Left ventricle myocardium inferior (tissue), 1 donor: ENCODE measurements around the gene ITGA2B. TPM values are rescaled to one million over a fixed set of nuclear protein-coding genes. Genes with fewer than 3 reads are reported as not detected.

ENCODE experiments used
- DNase-seq: peaks from one replicate; pipeline ENCODE4 v3.0.0-alpha.2; 2020
- H3K27ac ChIP-seq: fragments of 200-600 bp; replicated peaks from 2 replicates; pipeline ENCODE4 v1.8.0; 2021
- H3K27me3 ChIP-seq: fragments of 200-600 bp; 2 replicates; pipeline ENCODE4 v1.8.0; 2021; ENCODE audit warnings: low read depth
- H3K36me3 ChIP-seq: fragments of 200-600 bp; 2 replicates; pipeline ENCODE4 v1.8.0; 2021
- H3K4me1 ChIP-seq: fragments of 200-600 bp; 2 replicates; pipeline ENCODE4 v1.8.0; 2021
- H3K4me3 ChIP-seq: fragments of 200-600 bp; 2 replicates; pipeline ENCODE4 v1.8.0; 2021; ENCODE audit warnings: mild to moderate bottlenecking, moderate library complexity
- H3K9me3 ChIP-seq: fragments of 200-600 bp; replicated peaks from 2 replicates; pipeline ENCODE4 v1.8.0; 2021
- intact Hi-C: fragments of 100-400 bp; cut with micrococcal nuclease; formaldehyde crosslinking; loops from one replicate; pipeline ENCODE4 v1.11.0; 2022
- total RNA-seq: library from RNA; stranded (reverse); fragmentation: NEBNext Ultra II Directional; extraction: Animal tissue kit (Norgen Biotek cat#: 25700); gene quantifications from one replicate; pipeline ENCODE4 v1.2.1, GENCODE V29; 2021
- TF ChIP-seq, protein P1 (sequence below): fragments of 200-600 bp; IDR thresholded peaks from 2 replicates; pipeline ENCODE4 v1.8.0; 2021; ENCODE audit warnings: antibody characterized with exemption, mild to moderate bottlenecking, borderline replicate concordance
- donor health status: DM: no; HTN: yes; CAD: no; lungs with severe emphysema.

The ITGA2B gene
- total RNA-seq, 1 donor from 2014 or later, result 0.91 TPM

DNA sequence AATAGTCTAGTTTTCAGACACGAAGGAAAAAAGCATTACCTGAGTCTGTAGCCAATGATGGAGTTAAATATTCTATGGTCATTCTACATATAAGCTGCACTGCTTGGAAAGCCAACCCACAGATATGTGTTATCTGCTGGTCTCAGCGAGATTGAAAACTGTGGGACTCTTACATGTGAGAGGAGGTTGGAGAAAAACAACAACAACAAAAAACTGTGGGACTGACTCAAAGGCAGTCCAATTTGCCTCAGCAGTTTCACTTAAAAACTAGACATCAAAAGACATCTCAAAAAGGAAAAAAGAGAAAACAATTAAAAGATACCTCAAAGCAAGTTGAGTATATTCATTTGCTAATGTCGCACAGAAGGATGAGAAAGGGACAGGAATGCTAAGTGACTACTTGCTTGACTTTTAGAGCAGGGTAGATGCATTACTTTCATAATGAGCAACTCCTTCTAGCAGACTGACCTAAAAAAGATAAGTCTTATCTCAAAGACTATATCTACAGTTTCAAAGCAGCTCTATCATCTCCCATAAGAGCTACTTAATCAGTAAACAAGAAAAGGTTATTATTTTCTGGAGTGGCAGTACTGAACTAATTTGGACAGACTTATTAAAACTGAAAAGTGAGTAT is 35.5 kb upstream of the ITGA2B start:
- peaks cover 72% of the 10 kb centered on the region for H3K36me3 ChIP-seq
- H3K9me3 ChIP-seq, result no peaks in the 10 kb centered on the region
- no peak overlapping the region for H3K27ac ChIP-seq
- H3K4me3 ChIP-seq, result no peak overlapping the region
- intact Hi-C loops, result no loop called here
- H3K4me1 ChIP-seq, result no peaks in the 10 kb centered on the region
- TF ChIP-seq, protein P1, sequence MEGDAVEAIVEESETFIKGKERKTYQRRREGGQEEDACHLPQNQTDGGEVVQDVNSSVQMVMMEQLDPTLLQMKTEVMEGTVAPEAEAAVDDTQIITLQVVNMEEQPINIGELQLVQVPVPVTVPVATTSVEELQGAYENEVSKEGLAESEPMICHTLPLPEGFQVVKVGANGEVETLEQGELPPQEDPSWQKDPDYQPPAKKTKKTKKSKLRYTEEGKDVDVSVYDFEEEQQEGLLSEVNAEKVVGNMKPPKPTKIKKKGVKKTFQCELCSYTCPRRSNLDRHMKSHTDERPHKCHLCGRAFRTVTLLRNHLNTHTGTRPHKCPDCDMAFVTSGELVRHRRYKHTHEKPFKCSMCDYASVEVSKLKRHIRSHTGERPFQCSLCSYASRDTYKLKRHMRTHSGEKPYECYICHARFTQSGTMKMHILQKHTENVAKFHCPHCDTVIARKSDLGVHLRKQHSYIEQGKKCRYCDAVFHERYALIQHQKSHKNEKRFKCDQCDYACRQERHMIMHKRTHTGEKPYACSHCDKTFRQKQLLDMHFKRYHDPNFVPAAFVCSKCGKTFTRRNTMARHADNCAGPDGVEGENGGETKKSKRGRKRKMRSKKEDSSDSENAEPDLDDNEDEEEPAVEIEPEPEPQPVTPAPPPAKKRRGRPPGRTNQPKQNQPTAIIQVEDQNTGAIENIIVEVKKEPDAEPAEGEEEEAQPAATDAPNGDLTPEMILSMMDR, result no peak
- H3K27me3 ChIP-seq, result no peaks in the 10 kb centered on the region
- no peak for DNase-seq

- no peak for DNase-seq
- no peak overlapping the region for H3K27ac ChIP-seq
- TF ChIP-seq, protein P1, result no peak
- H3K36me3 ChIP-seq, result peaks cover 64% of the 10 kb centered on the region
- intact Hi-C loops, result no loop called here
- no peaks in the 10 kb centered on the region for H3K9me3 ChIP-seq
- no peaks in the 10 kb centered on the region for H3K4me1 ChIP-seq
- no peaks in the 10 kb centered on the region for H3K27me3 ChIP-seq
- H3K4me3 ChIP-seq, result no peak overlapping the region
These were observed 28.1 kb upstream of the ITGA2B start for GRCh38 chr17:44417553-44417952.

GRCh38 chr17:44416558-44417289 is 27.3 kb upstream of the ITGA2B start:
- Histone ChIP-seq H3K27ac (no peak overlapping the region), H3K4me3 (no peak overlapping the region), H3K27me3 (no peaks in the 10 kb centered on the region), H3K9me3 (no peaks in the 10 kb centered on the region), H3K4me1 (no peaks in the 10 kb centered on the region), H3K36me3 (peaks cover 56% of the 10 kb centered on the region)
- TF ChIP-seq, protein P1, result no peak
- no peak for DNase-seq
- intact Hi-C loops, result no loop called here

DNA sequence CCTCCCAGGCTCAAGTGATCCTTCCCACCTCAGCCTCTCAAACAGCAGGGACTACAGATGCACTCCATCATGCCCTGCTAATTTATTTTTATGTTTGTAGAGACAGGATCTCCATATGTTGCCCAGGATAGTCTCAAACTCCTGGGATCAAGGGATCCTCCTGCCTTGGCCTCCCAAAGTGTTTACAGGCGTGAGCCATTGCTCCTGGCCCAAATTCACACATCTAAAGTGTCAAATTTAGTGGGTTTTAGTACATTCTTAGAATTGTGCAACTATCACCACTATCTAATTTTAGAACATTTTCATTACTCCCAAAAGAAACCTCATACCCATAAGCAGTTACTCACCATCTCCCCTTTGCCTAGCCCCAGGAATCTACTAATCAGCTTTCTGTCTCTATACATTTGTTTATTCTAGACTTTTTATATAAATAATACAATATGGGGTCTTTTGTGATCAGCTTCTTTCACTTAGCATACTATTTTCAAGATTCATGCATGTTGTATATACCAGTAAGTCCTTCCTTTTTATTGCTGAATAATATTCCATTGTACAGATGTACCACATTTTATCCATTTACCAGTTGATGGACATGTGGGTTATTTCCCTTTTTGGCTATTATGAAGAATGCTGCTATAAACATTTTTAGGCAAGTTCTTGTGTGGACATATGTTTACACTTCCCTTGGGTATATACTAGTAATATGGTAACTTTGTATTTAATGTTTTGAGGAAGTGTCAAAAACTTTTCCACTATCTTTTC is 25.1 kb upstream of the ITGA2B start:
- Histone ChIP-seq H3K36me3 (peaks cover 35% of the 10 kb centered on the region), H3K27me3 (no peaks in the 10 kb centered on the region), H3K27ac (no peak overlapping the region), H3K4me1 (no peaks in the 10 kb centered on the region), H3K4me3 (no peak overlapping the region), H3K9me3 (no peaks in the 10 kb centered on the region)
- intact Hi-C loops, result no loop called here
- TF ChIP-seq, protein P1, result no peak
- DNase-seq, result no peak

GRCh38 chr17:44409309-44410028 is 20.0 kb upstream of the ITGA2B start:
- H3K4me3 ChIP-seq, result no peak overlapping the region
- TF ChIP-seq, protein P1, result no peak
- no peaks in the 10 kb centered on the region for H3K4me1 ChIP-seq
- peaks cover 15% of the 10 kb centered on the region for H3K36me3 ChIP-seq
- DNase-seq, result no peak
- intact Hi-C loops, result no loop called here
- no peaks in the 10 kb centered on the region for H3K9me3 ChIP-seq
- H3K27me3 ChIP-seq, result no peaks in the 10 kb centered on the region
- no peak overlapping the region for H3K27ac ChIP-seq
